SU-DHL-6 (cell line): ENCODE measurements around the gene PGPEP1.

Experiments used
- H2AFZ ChIP-seq: fragments of 200-600 bp; sonication (generic); 2 replicates; pipeline ENCODE4 v1.6.1; 2014; ENCODE audit warnings: low read depth, mild to moderate bottlenecking, moderate library complexity, mixed read lengths, antibody characterized with exemption, low read length; ENCODE audit not compliant: severe bottlenecking
- H3F3A ChIP-seq: fragments of 200-600 bp; shearing (Covaris generic); 2 replicates; pipeline ENCODE4 v1.6.0; 2016; ENCODE audit warnings: antibody characterized with exemption, mild to moderate bottlenecking; ENCODE audit not compliant: insufficient read depth
- H3K27ac ChIP-seq: fragments of 200-600 bp; sonication (generic); 2 replicates; pipeline ENCODE4 v1.5.1; 2016; ENCODE audit warnings: low read depth, mild to moderate bottlenecking, low read length, moderate library complexity, mixed read lengths
- H3K27me3 ChIP-seq: fragments of 200-600 bp; sonication (generic), shearing (Covaris generic); 2 replicates; pipeline ENCODE4 v1.6.0; 2014; ENCODE audit warnings: mild to moderate bottlenecking, low read length
- H3K36me3 ChIP-seq: fragments of 200-600 bp; sonication (generic); 2 replicates; pipeline ENCODE4 v1.6.1; 2014; ENCODE audit warnings: mild to moderate bottlenecking, low read length, mixed read lengths
- H3K4me2 ChIP-seq: fragments of 300-600, 200-600 bp; shearing (Covaris generic), sonication (generic); 2 replicates; pipeline ENCODE4 v1.6.0; 2014; ENCODE audit warnings: low read length, low read depth, mild to moderate bottlenecking; ENCODE audit not compliant: poor library complexity, severe bottlenecking
- H3K4me3 ChIP-seq: fragments of 200-600 bp; sonication (generic); 2 replicates; pipeline ENCODE4 v1.5.1; 2014; ENCODE audit warnings: antibody characterized with exemption, low read length, mild to moderate bottlenecking, mixed read lengths; ENCODE audit not compliant: insufficient read depth, poor library complexity, severe bottlenecking
- H3K79me2 ChIP-seq: fragments of 200-600 bp; sonication (generic); 2 replicates; pipeline ENCODE4 v1.6.1; 2014; ENCODE audit warnings: mild to moderate bottlenecking, low read length, moderate library complexity; ENCODE audit not compliant: insufficient read depth
- H3K9ac ChIP-seq: fragments of 200-600 bp; sonication (generic); 2 replicates; pipeline ENCODE4 v1.7.0; 2014; ENCODE audit warnings: mild to moderate bottlenecking, low read length
- H3K9me2 ChIP-seq: fragments of 200-600 bp; sonication (generic); replicated peaks from 2 replicates; pipeline ENCODE4 v1.6.1; 2014; ENCODE audit warnings: low read length; ENCODE audit not compliant: insufficient read depth
- H3K9me3 ChIP-seq: fragments of 200-600 bp; sonication (generic); 2 replicates; pipeline ENCODE4 v1.6.1; 2014; ENCODE audit warnings: low read length, mixed read lengths; ENCODE audit not compliant: insufficient read depth
- H4K20me1 ChIP-seq: fragments of 200-600 bp; sonication (generic); 2 replicates; pipeline ENCODE4 v1.6.1; 2014; ENCODE audit warnings: low read depth, mild to moderate bottlenecking, antibody characterized with exemption, low read length, moderate library complexity, mixed read lengths
- CTCF ChIP-seq: fragments of 200-600 bp; sonication (generic); IDR thresholded peaks from one replicate; pipeline ENCODE4 v1.5.1; 2017; ENCODE audit warnings: antibody characterized with exemption, mild to moderate bottlenecking, low read length, moderate library complexity; ENCODE audit not compliant: insufficient read depth, poor library complexity, severe bottlenecking
- EZH2phosphoT487 ChIP-seq: fragments of 200-600 bp; sonication (generic), shearing (Covaris generic); conservative IDR thresholded peaks from 2 replicates; pipeline ENCODE4 v1.6.1; 2018; ENCODE audit warnings: mild to moderate bottlenecking, antibody characterized with exemption, low read length, moderate library complexity, mixed read lengths

The PGPEP1 gene

GRCh38 chr19:18294467-18294864 is 45.9 kb upstream of the PGPEP1 start:
- Histone ChIP-seq H3K9ac (no peak overlapping the region), H3K36me3 (no peaks in the 10 kb centered on the region), H3K27ac (no peak overlapping the region), H3K9me2 (no peaks in the 10 kb centered on the region), H3K27me3 (no peaks in the 10 kb centered on the region), H3K79me2 (no peaks in the 10 kb centered on the region), H3K9me3 (no peaks in the 10 kb centered on the region), H2AFZ (no peak overlapping the region), H3K4me2 (no peak overlapping the region), H3F3A (peaks cover 4% of the 10 kb centered on the region; the same call in 1 of the 2 replicates), H3K4me3 (no peak overlapping the region), H4K20me1 (no peaks in the 10 kb centered on the region)
- TF ChIP-seq CTCF, result no peak
- no peak for TF ChIP-seq EZH2phosphoT487

- no peaks in the 10 kb centered on the region for H3K9me3 ChIP-seq
- no peak overlapping the region for H2AFZ ChIP-seq
- H3K9ac ChIP-seq, result no peak overlapping the region
- H3K4me2 ChIP-seq, result no peak overlapping the region
- no peak overlapping the region for H3K4me3 ChIP-seq
- no peaks in the 10 kb centered on the region for H3K36me3 ChIP-seq
- H3F3A ChIP-seq, result no peaks in the 10 kb centered on the region
- no peaks in the 10 kb centered on the region for H3K27me3 ChIP-seq
- no peaks in the 10 kb centered on the region for H4K20me1 ChIP-seq
- no peak overlapping the region for H3K27ac ChIP-seq
- H3K9me2 ChIP-seq, result no peaks in the 10 kb centered on the region
- no peaks in the 10 kb centered on the region for H3K79me2 ChIP-seq
- TF ChIP-seq CTCF (no peak), EZH2phosphoT487 (no peak)
Measured at GRCh38 chr19:18295034-18295451, 45.4 kb upstream of the PGPEP1 start.

GRCh38 chr19:18297308-18297707 is 43.1 kb upstream of the PGPEP1 start:
- H3F3A ChIP-seq, result no peaks in the 10 kb centered on the region

More at GRCh38 chr19:18297308-18297707, 43.1 kb upstream of the PGPEP1 start:
- Histone ChIP-seq H3K27me3 (no peaks in the 10 kb centered on the region), H3K4me2 (no peak overlapping the region), H3K27ac (no peak overlapping the region), H3K9ac (no peak overlapping the region), H3K9me3 (no peaks in the 10 kb centered on the region), H3K4me3 (no peak overlapping the region), H4K20me1 (no peaks in the 10 kb centered on the region), H3K79me2 (no peaks in the 10 kb centered on the region), H3K36me3 (no peaks in the 10 kb centered on the region), H3K9me2 (no peaks in the 10 kb centered on the region), H2AFZ (no peak overlapping the region)
- TF ChIP-seq EZH2phosphoT487 (no peak), CTCF (no peak)
